Measurements from ENCODE around the gene ETFDH. TPM values are rescaled to one million over a fixed set of nuclear protein-coding genes. Genes with fewer than 3 reads are reported as not detected.
"Not testable (repeated sequence)": the region's sequence is repeated elsewhere in the genome, so short reads cannot be mapped to it uniquely, and the experiment has no call there.

The ETFDH gene
- total RNA-seq, result 11.1 and 12.3 TPM in 2 replicates

DNA sequence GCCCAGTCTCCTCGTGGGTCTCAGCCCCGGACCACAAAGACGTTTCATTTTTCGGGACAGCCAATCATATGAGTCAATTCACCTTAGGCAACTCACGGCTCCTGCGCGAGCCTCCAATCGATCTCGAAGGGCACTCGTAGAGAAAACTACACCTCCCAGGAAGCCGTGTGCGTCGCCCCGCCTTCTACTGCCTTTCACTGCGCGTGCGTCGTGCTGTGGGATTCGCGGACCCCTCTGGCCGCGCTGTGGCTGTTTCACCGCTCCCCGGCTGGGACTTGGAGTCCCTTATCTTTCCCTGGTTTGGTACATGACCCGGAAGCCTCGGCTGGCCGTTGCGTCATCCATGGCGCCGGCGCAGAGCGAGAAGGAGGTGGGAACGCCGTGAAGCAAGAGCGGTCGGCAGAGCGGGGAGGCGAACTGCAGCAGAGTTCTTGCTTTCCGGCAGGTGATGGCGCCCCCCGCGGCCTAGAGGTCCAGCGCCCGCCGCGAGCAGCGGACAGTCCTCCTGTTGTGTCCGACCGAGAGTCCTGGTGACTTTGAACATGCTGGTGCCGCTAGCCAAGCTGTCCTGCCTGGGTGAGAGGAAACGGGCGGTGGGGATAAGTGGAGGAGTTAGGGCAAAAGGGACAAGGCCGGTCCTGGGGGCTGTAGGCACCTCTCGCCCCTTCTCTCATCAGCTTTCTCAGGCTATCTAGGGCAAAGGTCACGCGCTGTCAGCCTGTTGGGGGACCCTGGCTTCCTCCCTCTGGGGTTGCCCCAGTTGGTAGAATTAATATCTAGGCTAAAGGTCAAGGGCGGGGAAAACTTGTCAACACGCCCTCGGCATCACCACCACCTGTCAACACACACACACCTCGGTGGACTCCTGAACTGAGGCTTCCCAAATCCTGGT, at the start of gene ETFDH:
Gene ETFDH (plus strand): TSS at position 382 of the 892 bp plus-strand sequence. CDS start 161 bp downstream, at position 543.
- DNase-seq (ENCODE audit: low read depth in 2 of 2), result peak; percentile 98 to 99

DNA sequence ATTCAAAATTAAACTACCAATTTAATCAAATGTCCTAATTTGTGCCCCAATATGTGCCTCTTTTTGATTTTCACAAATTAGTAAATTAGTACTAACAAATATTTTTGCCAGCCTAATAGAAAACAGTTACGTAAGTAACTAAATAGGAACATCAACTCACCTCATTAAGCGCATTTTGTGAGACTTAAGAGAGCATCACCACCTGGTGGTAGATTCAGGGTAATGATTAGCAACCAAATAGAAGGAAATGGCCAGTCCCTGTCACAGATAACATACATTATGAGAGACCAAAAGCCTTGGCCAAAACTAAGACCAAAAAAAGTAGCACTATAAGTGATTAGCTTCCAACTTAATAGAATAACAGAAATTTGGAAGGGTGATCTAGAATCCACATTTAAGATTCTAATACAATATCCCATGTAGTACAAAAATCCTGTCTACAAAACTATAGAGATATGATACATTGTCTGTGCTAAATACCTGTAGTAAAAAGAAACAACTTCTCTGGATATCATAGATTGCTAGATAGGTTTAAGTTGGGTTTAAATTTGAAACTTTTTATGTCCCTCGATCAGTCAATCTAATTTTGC, 47.1 kb upstream of the ETFDH start:
- peak; percentile 50 to 62 for DNase-seq (ENCODE audit: low read depth in 2 of 2)

DNA sequence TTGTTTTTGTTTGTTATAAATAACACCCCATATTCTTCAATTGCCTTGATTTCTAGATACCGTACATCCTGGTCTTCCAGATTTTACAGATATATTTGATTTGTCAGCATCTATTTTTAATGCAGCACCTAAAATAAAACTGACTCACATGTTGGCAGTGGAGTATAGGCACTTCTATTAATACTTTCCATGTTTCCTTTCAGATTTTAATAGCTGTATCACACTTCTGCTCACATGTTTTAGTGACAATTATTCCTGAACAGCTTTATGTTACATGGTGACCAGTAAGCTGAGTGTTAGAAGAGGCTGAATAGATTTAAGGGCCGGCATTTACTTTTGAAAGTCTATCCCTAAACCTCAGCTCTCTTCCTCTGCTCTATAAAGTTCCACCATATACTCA, 46.6 kb upstream of the ETFDH start:
- no peak for DNase-seq (ENCODE audit: low read depth in 2 of 2)

DNA sequence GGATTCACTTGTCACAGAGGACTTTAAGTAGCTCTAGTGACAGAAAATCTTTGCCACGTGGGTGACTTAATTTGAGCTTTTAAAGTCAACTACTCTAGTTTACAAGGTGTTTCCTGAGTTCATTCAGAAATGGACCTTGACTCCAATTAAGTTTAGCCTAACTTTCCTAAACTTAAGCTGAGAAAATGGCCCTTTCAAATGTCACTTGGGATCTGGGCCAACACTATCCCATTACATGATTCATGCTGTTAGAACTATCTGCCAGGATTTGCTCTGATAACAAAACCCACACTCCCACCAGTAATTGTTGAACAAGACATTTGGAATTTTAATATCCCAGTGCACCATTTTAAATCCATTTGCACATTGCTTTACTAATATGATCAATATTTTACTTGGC, 41.2 kb upstream of the ETFDH start:
- peak in 1 of 2 donors; percentile 5 for DNase-seq (ENCODE audit: low read depth in 2 of 2)

DNA sequence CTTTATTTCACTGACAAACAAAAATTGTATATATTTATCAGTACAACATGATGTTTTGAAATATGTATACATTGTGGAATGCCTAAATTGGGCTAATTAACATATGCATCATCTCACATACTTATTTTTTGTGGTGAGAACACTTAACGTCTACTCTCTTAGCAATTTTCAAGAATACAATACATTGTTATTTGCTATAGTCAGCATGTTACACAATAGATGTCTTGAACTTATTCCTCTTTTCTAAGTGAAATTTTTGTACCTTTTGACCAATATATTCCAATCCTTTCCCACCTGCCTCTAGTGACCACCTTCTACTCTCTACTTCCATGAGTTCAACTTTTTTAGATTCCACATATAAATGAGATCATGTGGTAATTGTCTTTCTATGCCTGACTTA, 35.5 kb upstream of the ETFDH start:
- no peak for DNase-seq (ENCODE audit: low read depth in 2 of 2)

DNA sequence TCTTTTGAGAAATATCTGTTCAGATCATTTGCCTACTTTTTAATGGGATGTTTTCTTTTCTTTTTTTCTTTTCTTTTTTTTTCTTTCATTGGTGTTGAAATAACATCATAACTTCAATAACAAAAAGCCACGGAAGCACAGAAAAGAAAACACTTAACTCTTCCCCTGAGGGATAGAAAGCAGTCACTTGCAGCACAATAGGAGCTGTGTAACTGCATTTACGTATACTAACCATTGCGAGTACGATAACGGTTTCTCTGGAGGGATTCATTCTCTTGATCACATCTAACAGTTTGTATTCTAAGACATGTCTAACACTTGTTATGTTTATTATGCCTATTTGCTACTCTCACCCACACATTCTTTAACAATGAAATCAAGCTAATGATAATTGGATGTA, 27.7 kb upstream of the ETFDH start:
- no peak for DNase-seq (ENCODE audit: low read depth in 2 of 2)

DNA sequence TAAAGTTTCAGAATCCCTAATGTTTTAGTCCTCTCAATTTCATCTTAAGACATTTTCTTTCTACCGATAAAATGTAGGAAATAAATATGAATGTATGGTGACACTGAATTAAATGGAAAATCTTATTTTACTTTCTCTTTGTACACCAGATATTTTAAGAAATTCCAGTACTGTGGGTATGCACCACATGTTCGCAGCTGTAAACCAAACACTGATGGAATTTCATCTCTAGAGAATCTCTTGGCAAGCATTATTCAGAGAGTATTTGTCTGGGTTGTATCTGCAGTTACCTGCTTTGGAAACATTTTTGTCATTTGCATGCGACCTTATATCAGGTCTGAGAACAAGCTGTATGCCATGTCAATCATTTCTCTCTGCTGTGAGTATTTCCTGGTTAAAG, 27.3 kb upstream of the ETFDH start:
- DNase-seq (ENCODE audit: low read depth in 2 of 2), result no peak

DNA sequence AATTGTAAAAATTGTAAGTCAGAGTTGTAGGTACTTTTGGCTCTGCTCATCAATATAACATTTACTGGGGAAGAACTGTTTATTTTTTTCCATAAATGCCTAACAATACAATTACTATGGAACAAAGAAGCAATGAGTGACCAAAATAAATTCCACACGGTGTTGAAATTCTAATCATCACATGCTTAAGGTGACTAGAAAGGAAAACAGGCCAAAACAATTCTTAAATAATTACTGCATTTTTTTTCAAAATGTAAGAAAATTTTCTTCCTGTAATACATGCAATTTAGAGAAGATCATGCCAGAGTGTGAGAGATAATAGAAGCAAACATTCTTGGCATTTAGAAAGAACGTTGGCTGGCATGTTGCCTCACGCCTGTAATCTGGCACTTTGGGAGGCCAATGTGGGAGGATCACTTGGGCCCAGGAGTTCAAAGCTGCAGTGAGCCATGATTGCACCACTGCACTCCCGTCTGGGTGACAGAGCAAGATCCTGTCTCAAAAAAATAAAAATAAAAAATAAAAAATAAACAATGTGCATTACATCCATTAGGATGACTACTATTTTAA, 22.9 kb upstream of the ETFDH start:
- DNase-seq (ENCODE audit: low read depth in 2 of 2), result no peak

DNA sequence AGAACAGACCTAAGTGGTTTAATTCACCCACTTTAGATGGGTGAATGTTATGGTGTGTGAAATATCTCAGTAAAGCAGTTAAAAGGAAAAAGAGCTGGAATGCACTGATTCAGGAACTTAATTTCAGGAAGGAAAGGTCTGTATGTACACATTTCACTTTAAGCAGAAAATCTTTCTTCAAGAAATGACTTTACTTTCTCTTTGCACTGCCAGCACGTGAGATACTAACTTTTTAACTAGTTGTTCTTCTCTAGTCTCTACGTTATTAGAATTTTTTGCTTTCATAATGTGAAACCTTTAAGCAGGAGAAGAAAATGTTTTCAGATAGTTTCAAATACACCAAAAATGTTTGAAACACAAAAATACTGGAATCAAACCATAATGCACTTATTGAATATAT, 19.2 kb upstream of the ETFDH start:
- no peak for DNase-seq (ENCODE audit: low read depth in 2 of 2)

DNA sequence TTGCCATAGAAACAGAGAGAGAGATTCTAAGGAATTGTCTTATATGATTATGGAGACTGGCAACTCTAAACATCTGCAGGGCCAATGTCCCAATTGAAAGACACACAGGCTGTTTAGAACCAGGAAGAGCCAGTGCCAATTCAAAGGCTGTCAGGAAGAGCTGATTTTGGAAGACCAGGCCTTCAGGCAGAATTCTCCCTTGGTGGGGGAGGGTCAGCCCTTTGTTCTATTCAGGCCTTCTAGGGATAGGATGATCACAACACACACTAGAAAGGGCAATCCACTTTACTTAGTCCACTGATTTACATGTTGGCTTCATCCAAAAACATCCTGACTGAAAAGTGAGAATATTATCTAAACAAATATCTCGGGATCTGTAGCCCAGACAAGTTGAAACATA, 15.7 kb upstream of the ETFDH start:
- no peak for DNase-seq (ENCODE audit: low read depth in 2 of 2)

DNA sequence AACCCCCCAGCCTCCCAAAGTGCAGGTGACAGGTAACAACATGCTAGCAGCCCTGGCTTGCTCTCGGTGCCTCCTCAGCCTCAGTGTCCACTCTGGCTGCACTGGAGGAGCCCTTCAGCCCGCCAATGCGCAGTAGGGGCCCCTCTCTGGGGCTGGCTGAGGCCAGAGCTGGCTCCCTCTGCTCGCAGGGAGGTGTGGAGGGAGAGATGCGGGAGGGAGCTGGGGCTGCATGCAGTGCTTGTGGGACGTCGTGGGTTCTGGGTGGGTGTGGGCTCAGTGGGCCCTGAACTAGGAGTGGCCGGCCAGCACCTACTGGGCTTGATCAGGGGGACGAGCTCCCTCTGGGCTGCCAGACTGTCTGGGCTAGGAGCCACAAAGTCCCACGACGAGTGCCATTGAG, 14.8 kb upstream of the ETFDH start:
- no peak for DNase-seq (ENCODE audit: low read depth in 2 of 2)

DNA sequence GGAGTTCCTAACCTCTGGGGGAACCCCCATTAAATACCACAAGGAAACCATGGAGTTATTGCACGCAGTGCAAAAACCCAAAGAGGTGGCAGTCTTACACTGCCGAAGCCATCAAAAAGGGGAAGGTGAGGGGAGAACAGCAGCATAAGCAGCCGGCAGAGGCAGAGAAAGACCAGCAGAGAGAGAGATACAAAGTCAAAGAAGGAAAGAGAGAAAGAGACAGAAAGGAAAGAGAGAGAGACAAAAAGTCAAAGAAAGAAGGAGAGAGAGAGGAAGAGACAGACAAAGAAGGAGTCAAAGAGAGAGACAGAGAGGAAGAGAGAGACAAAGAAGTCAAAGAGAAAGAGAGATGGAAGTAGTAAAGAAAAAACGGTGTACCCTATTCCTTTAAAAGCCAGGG, 8.8 kb upstream of the ETFDH start:
- DNase-seq (ENCODE audit: low read depth in 2 of 2), result not testable (repeated sequence)

DNA sequence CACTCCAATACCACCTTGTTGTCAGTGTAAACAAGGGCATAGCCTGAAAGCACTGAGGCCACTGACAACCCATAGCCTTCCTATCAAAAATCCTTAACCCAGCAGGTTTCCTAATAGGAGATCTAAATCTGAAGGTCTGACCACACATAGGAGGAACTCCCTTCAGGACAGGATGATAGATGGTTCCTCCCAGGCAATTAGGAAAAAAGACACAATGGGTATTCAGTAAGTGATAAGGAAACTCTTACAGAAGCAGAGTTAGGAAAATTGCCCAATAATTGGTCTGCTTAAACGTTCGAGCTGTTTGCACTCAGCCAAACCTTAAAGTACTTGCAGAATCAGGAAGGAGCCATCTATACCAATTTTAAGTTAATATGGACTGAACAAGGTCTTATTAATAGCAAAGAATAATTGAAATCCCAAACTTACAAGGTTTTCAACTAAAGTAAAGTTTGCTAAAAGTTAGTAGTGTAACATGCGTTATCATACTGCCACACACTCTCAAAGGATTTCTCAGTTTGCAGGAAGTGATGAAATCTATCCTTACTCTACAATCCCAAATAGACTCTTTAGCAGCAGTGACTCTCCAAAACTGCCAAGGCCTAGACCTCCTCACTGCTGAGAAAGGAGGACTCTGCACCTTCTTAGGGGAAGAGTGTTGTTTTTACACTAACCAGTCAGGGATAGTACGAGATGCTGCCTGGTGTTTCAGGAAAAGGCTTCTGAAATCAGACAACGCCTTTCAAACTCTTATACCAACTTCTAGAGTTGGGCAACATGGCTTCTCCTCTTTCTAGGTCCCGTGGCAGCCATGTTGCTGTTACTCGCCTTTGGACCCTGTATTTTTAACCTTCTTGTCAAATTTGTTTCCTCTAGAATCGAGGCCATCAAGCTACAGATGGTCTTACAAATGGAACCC, 8.1 kb upstream of the ETFDH start:
- DNase-seq (ENCODE audit: low read depth in 2 of 2), result not testable (repeated sequence)

DNA sequence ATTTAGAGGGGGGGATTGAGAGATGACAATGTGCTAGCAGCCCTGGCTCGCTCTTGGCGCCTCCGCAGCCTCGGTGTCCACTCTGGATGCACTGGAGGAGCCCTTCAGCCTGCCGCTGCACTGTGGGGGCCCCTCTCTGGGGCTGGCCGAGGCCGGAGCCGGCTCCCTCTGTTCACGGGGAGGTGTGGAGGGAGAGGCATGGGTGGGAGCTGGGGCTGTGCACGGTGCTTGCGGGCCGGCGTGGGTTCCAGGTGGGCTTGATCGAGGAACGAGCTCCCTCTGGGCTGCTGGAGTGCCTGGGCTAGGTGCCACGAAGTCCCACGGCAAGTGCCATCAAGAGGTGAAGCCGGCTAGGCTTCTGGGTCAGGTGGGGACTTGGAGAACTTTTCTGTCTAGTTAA, 7.3 kb upstream of the ETFDH start:
- no peak for DNase-seq (ENCODE audit: low read depth in 2 of 2)

DNA sequence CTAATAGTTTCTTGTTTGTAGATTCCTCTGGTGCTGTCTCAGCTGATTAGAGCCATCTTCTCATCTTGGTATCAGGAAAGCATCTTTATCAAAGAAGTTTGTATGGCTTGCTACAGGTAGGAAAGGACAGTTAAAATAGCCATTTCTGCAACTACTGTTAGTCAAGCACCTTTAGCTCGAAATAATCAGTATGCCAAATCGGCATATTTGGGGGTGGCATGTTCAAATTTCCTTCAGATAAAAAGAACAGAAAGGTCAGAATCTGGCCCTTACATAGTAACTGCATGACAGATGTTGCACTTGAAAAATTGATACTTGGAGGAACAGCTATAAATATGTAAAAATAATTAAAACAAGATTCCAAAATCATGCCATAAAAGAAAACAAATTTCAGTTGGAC, 5.2 kb upstream of the ETFDH start:
- DNase-seq (ENCODE audit: low read depth in 2 of 2), result no peak

DNA sequence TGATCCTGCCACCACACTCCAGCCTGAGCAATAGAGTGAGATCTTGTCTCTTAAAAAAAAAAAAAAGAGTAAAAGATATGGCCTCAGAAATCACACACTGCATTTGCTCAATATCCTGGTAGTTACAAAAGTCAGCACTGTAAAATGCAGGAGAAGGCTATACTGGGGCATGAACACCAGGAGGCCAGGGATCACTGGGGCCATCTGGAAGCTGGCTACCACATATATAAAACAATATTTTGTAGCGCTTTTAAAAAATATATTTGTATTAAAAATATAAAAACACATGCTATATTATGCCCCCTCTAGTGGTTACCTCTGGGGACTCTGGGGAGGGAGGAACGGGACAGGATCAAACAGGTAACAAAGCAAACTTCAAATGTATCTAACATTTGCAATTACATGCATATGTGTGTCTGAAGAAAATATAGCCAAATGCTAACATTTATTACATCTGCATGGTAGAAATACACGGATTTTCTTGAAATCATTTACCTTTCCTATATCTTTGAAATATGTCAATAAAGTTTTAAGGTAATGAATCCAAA, 4.4 kb upstream of the ETFDH start:
- peak in 1 of 2 donors; percentile 10 for DNase-seq (ENCODE audit: low read depth in 2 of 2)

DNA sequence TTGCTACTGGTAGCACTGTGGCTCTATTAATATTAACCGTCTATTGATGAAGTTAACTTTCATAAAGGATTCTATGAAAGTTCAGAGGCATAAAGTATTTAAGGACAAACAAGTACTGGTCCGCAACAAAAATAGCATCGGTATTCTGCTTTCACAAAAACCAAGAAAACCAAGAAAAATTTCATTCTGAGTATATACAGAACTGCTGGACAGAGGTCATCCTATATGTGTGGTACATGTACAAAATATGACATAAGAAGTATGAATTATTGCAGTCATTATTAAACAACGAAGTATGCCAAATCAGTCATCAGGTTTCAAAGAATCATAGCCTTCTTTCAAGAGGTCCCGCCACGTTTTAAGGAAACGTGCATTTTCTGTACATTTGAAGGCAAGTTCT, 2.8 kb upstream of the ETFDH start:
- DNase-seq (ENCODE audit: low read depth in 2 of 2), result no peak

DNA sequence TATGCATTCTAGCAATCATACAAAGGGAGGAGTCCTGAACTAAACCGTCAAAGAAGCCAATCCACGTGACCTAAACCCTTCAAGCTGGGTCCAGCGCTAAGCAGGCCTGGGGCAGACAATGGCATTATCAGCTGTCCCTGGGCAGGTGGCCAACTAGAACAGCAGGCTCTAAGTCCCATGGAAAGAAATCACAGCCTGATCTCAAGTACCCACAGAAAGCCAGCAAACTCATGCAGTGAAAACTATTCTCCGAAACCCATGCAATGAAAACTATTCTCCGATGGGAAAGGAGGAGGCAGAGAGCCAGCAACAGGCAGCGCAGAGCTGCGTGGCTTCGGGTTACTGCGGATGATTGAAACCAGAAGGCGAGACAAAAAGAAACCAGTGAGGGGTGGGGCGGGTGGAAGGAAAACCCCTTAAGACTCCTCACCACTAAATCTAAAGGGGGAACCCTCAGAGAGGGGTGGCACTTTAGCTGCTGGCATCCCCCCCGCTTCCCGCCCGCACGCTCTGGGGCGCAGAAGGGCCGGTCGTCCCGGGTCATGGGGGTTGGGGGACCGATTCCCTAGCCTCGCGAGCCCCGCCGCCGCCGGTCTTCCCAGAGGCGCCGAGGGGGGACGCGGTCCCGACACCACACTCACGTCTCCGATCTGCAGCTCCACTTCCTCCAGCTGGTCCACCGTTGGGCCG, 976 bp upstream of the ETFDH start:
- peak in 1 of 2 donors; percentile 83 for DNase-seq (ENCODE audit: low read depth in 2 of 2)

DNA sequence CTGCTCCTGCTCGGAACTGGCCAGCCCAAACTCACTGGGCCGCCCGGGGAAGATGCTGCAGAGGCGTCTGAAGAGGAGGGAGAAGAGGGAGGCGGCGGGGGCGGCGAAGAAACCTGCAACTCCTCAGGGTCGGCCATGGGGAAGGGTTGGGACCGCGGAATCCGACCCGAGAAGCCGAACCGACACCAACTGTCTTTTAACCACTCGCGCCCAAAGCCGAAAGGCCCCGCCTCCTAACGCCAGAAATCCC, 506 bp upstream of the ETFDH start, which contains the start of gene C4orf46:
Gene C4orf46 (minus strand): TSS at position 223 of the 250 bp plus-strand sequence. CDS start 86 bp downstream, at position 137.
- no peak for DNase-seq (ENCODE audit: low read depth in 2 of 2)

DNA sequence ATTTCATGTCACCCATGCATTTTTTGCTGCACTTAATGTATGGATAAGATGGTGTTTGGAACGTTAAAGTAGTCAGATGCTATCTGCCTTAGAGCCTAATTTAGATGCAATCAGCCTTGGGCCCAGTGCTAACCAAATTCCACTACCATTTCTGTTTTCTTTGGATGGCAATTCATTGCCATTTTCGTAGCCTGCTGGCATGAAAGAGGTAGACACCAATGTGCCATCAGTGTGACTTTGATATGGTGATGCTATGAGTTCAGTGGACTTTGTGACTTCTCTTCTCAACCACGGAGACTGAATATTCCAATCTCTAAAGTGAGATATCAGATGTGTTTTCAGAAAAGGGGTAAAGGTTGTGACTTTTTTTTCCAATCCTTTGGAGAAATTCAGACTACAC, 1.5 kb downstream of the ETFDH start:
- DNase-seq (ENCODE audit: low read depth in 2 of 2), result no peak

DNA sequence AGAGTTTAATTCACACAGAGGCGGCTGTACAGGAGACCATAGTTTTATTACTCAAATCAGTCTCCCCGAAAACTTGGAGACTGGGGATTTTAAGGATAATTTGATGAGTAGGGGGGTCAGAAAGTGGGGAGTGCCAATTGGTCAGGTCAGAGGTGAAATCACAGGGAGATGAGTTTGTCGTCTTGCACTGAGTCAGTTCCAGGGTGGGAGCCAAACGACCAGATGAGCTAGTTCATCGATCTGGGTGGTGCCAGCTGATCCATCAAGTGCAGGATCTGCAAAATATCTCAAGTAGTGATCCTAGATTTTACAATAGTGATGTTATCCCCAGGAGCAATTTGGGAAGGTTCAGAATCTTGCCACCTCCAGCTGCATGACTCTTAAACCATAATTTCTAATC, 4.0 kb downstream of the ETFDH start:
- DNase-seq (ENCODE audit: low read depth in 2 of 2), result no peak

Data from dermis microvascular lymphatic vessel endothelial cell (primary cell).